ENCODE results near the gene BROX. TPM values are rescaled to one million over a fixed set of nuclear protein-coding genes. Genes with fewer than 3 reads are reported as not detected.

Gene BROX
- total and polyA plus RNA-seq, 10 of the 15 experiments (the other 5 are each of a cell fraction or from before 2014, with no cell fraction given) = 5.8 to 42.0 (median 16.8) TPM

DNA sequence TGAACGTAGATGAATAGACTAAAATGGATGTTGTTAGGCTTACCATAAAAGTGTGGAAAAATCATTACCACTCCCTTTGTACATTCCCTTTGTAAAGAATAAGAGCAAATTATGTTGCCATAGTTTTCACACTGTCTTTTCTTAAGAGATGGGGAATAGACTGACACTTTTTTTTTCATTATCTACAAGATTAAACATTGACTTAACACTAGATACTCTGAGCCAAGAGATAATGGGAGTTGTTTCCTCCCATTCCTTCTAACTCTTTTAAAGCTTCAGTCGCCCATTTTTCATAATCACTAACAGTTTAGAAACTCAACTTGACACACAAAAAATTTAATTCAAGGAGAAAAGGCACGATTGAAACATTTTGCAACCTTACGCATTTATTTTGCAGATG is 10.2 kb upstream of the BROX start:
- peaks cover 2% of the 10 kb centered on the region for H3K79me2 ChIP-seq (ENCODE audit: control insufficient read depth, insufficient read depth, low read length)
- BruUV-seq (replicated peaks) = no TSS peak
- no peak for FAIRE-seq

More for the DNA sequence above, 10.2 kb upstream of the BROX start:
- Histone ChIP-seq H3K4me3 (no peak overlapping the region), H3K4me2 (ENCODE audit: control insufficient read depth, insufficient read depth) (no peak overlapping the region), H4K20me1 (ENCODE audit: control insufficient read depth, insufficient read depth) (no peaks in the 10 kb centered on the region), H3K36me3 (ENCODE audit: control insufficient read depth in 2 of 2, insufficient read depth in 2 of 2, low read length in 1 of 2) (0 out of 4 replicates have a peak, but pooled peaks cover 0 to 4% of the 10 kb centered on the region in 2 experiments), H2AFZ (ENCODE audit: control insufficient read depth, low read depth, low read length) (no peak overlapping the region), H3K27me3 (replicated peaks in 1 of 2; ENCODE audit: control insufficient read depth in 2 of 2, insufficient read depth in 2 of 2, low read length in 1 of 2) (no peaks in the 10 kb centered on the region), H3K9ac (ENCODE audit: control insufficient read depth, insufficient read depth, low read length) (no peak overlapping the region), H3K27ac (ENCODE audit: control insufficient read depth, insufficient read depth) (no peak overlapping the region), H3K9me3 (replicated peaks; ENCODE audit: control insufficient read depth, insufficient read depth, low read length) (no peaks in the 10 kb centered on the region; the same call in 2 of the 3 replicates), H3K4me1 (ENCODE audit: control insufficient read depth, insufficient read depth, low read length) (no peaks in the 10 kb centered on the region)
- 85% methylated on average over 4 of the region's 4 CpGs for WGBS (ENCODE audit: insufficient coverage, insufficient replicate concordance, low lambda C conversion rate, missing lambda C conversion rate)
- RAD21 ChIA-PET (ENCODE audit: unreplicated experiment) = no interaction called here
- intact Hi-C loops (cut with micrococcal nuclease; ENCODE audit: unreplicated experiment) = no loop called here
- no peak for DNase-seq (ENCODE audit: low read depth, low spot score)
- CTCF ChIA-PET = no interaction called here
- SMC1A ChIA-PET (ENCODE audit: uncharacterized antibody, unreplicated experiment) = interaction anchor here (1.4 kb wide), 1 partner anchor 8 kb away, joined by 5 read pairs; no protein-coding TSS in a partner anchor
- in situ Hi-C loops (cut with MboI) = no loop called here
- no peak for ATAC-seq
- POLR2A ChIA-PET = interaction anchor here (0.5 kb wide), 1 partner anchor 12 kb away, joined by 6 read pairs; no protein-coding TSS in a partner anchor
- TF ChIP-seq TCF12 (IDR thresholded peaks at IDR 0.05; ENCODE audit: low read depth, low read length) = no peak
- no peak for TF ChIP-seq ZNF687 (IDR thresholded peaks at IDR 0.05)
- no peak for TF ChIP-seq NFXL1 (IDR thresholded peaks at IDR 0.05; ENCODE audit: borderline replicate concordance)
- no peak for TF ChIP-seq SREBF1 (IDR thresholded peaks at IDR 0.05; ENCODE audit: low read length)
- no peak for TF ChIP-seq ZZZ3 (IDR thresholded peaks at IDR 0.05; ENCODE audit: control insufficient read depth, insufficient read length, low read depth)
- no peak for TF ChIP-seq HCFC1 (IDR thresholded peaks at IDR 0.05; ENCODE audit: low read length)
- TF ChIP-seq DPF2 (IDR thresholded peaks at IDR 0.05) = no peak
- TF ChIP-seq CUX1 (IDR thresholded peaks at IDR 0.05; ENCODE audit: insufficient replicate concordance, low read depth, low read length) = no peak
- no peak for TF ChIP-seq BMI1 (IDR thresholded peaks at IDR 0.05; ENCODE audit: borderline replicate concordance)
- TF ChIP-seq MXI1 (IDR thresholded peaks at IDR 0.05; ENCODE audit: low read depth, low read length) = no peak
- TF ChIP-seq STAT1 (conservative IDR thresholded peaks at IDR 0.05) = no peak
- TF ChIP-seq PAX8 (IDR thresholded peaks at IDR 0.05) = no peak
- TF ChIP-seq RCOR1 (conservative IDR thresholded peaks at IDR 0.05; ENCODE audit: low read depth, low read length) = no peak
- no peak for TF ChIP-seq CREM (IDR thresholded peaks at IDR 0.05; ENCODE audit: low read depth)
- no peak for TF ChIP-seq EED (IDR thresholded peaks at IDR 0.05; ENCODE audit: low read depth)
- no peak for TF ChIP-seq CHD2 (IDR thresholded peaks at IDR 0.05; ENCODE audit: borderline replicate concordance, low read depth, low read length)
- TF ChIP-seq ZNF24 (IDR thresholded peaks at IDR 0.05) = no peak
